ENCODE results near the gene GPR45. TPM values are rescaled to one million over a fixed set of nuclear protein-coding genes. Genes with fewer than 3 reads are reported as not detected.

The GPR45 gene
- total RNA-seq, 1 donor from 2014 or later = not detected

GRCh38 chr2:105287692-105288091 lies 46.1 kb downstream of the GPR45 start:
- Histone ChIP-seq H3K27ac (no peak overlapping the region), H3K9me3 (no peaks in the 10 kb centered on the region), H3K36me3 (peaks cover 0 to 26% of the 10 kb centered on the region in 2 donors), H3K4me1 (no peaks in the 10 kb centered on the region), H3K4me3 (no peak overlapping the region), H3K27me3 (no peaks in the 10 kb centered on the region)
- no peak for TF ChIP-seq POLR2A (IDR thresholded peaks at IDR 0.05)
- no peak for TF ChIP-seq CTCF (IDR thresholded peaks at IDR 0.05)
- no peak for TF ChIP-seq POLR2AphosphoS5 (IDR thresholded peaks at IDR 0.05; ENCODE audit: insufficient read depth in 1 of 2, low read depth in 1 of 2)
- intact Hi-C loops (cut with DNase I) = no loop called here
- no peak for DNase-seq (ENCODE audit: extremely low spot score in 2 of 2)

- peaks cover 0 to 26% of the 10 kb centered on the region in 2 donors for H3K36me3 ChIP-seq
- H3K4me1 ChIP-seq = no peaks in the 10 kb centered on the region
- DNase-seq (ENCODE audit: extremely low spot score in 2 of 2) = no peak
- H3K9me3 ChIP-seq = no peaks in the 10 kb centered on the region
- intact Hi-C loops (cut with DNase I) = no loop called here
- H3K4me3 ChIP-seq = no peak overlapping the region
- TF ChIP-seq POLR2A (IDR thresholded peaks at IDR 0.05) (no peak), CTCF (IDR thresholded peaks at IDR 0.05) (no peak), POLR2AphosphoS5 (IDR thresholded peaks at IDR 0.05; ENCODE audit: insufficient read depth in 1 of 2, low read depth in 1 of 2) (no peak)
- no peaks in the 10 kb centered on the region for H3K27me3 ChIP-seq
- no peak overlapping the region for H3K27ac ChIP-seq
Observed at GRCh38 chr2:105288133-105288532, 46.6 kb downstream of the GPR45 start.

- Histone ChIP-seq H3K4me1 (no peaks in the 10 kb centered on the region), H3K9me3 (no peaks in the 10 kb centered on the region), H3K27me3 (no peaks in the 10 kb centered on the region), H3K36me3 (peaks cover 0 to 19% of the 10 kb centered on the region in 2 donors), H3K27ac (no peak overlapping the region), H3K4me3 (no peak overlapping the region)
- TF ChIP-seq POLR2AphosphoS5 (IDR thresholded peaks at IDR 0.05; ENCODE audit: insufficient read depth in 1 of 2, low read depth in 1 of 2) = no peak
- no peak for TF ChIP-seq POLR2A (IDR thresholded peaks at IDR 0.05)
- TF ChIP-seq CTCF (IDR thresholded peaks at IDR 0.05) = no peak
- intact Hi-C loops (cut with DNase I) = no loop called here
- peak in 1 of 2 donors; percentile 32 for DNase-seq (ENCODE audit: extremely low spot score in 2 of 2)
Observed at GRCh38 chr2:105290981-105291660, 49.6 kb downstream of the GPR45 start.

- Histone ChIP-seq H3K4me1 (no peaks in the 10 kb centered on the region), H3K27me3 (no peaks in the 10 kb centered on the region), H3K36me3 (peaks cover 0 to 21% of the 10 kb centered on the region in 2 donors), H3K9me3 (no peaks in the 10 kb centered on the region), H3K4me3 (no peak overlapping the region), H3K27ac (no peak overlapping the region)
- no peak for DNase-seq (ENCODE audit: extremely low spot score in 2 of 2)
- TF ChIP-seq CTCF (IDR thresholded peaks at IDR 0.05) (no peak), POLR2A (IDR thresholded peaks at IDR 0.05) (no peak), POLR2AphosphoS5 (IDR thresholded peaks at IDR 0.05; ENCODE audit: insufficient read depth in 1 of 2, low read depth in 1 of 2) (no peak)
- intact Hi-C loops (cut with DNase I) = no loop called here
Observed at GRCh38 chr2:105291981-105292380, 50.4 kb downstream of the GPR45 start.

Other genes with a start within 250 kb of the GPR45 start
- 16.0 TPM for gene MRPS9, start 203.7 kb upstream of the GPR45 start, total RNA-seq
- gene TGFBRAP1, start 88.0 kb downstream of the GPR45 start, total RNA-seq = 20.1 TPM
- 14.0 TPM for gene C2orf49, start 95.8 kb downstream of the GPR45 start, total RNA-seq
- 62.1 TPM for gene FHL2, start 157.3 kb downstream of the GPR45 start, total RNA-seq